ENCODE data around the gene EDNRA.

Gene EDNRA

GRCh38 chr4:147493307-147493706 is 12.4 kb downstream of the EDNRA start:
- DNase-seq (ENCODE audit: low spot score) = no peak
- in situ Hi-C loops (cut with MboI; ENCODE audit: low pct_unique_long_range_greater_than_20kb, low sequenced_read_pairs, unreplicated experiment) = no loop called here
- TF ChIP-seq CTCF (IDR thresholded peaks at IDR 0.05; ENCODE audit: extremely low read depth, insufficient read depth, missing control alignments) = no peak

- no peak for DNase-seq (ENCODE audit: low spot score)
- in situ Hi-C loops (cut with MboI; ENCODE audit: low pct_unique_long_range_greater_than_20kb, low sequenced_read_pairs, unreplicated experiment) = no loop called here
- no peak for TF ChIP-seq CTCF (IDR thresholded peaks at IDR 0.05; ENCODE audit: extremely low read depth, insufficient read depth, missing control alignments)
These were observed 13.4 kb downstream of the EDNRA start for GRCh38 chr4:147494301-147494700.

- TF ChIP-seq CTCF (IDR thresholded peaks at IDR 0.05; ENCODE audit: extremely low read depth, insufficient read depth, missing control alignments) = no peak
- DNase-seq (ENCODE audit: low spot score) = no peak
- in situ Hi-C loops (cut with MboI; ENCODE audit: low pct_unique_long_range_greater_than_20kb, low sequenced_read_pairs, unreplicated experiment) = no loop called here
These were observed 15.6 kb downstream of the EDNRA start for GRCh38 chr4:147496500-147496899.

GRCh38 chr4:147498031-147498660 is 17.2 kb downstream of the EDNRA start:
- TF ChIP-seq CTCF (IDR thresholded peaks at IDR 0.05; ENCODE audit: extremely low read depth, insufficient read depth, missing control alignments) = no peak
- no peak for DNase-seq (ENCODE audit: low spot score)
- in situ Hi-C loops (cut with MboI; ENCODE audit: low pct_unique_long_range_greater_than_20kb, low sequenced_read_pairs, unreplicated experiment) = no loop called here

GRCh38 chr4:147508346-147508745 is 27.4 kb downstream of the EDNRA start:
- TF ChIP-seq CTCF (IDR thresholded peaks at IDR 0.05; ENCODE audit: extremely low read depth, insufficient read depth, missing control alignments) = no peak
- no peak for DNase-seq (ENCODE audit: low spot score)
- in situ Hi-C loops (cut with MboI; ENCODE audit: low pct_unique_long_range_greater_than_20kb, low sequenced_read_pairs, unreplicated experiment) = no loop called here

GRCh38 chr4:147509386-147509785 is 28.5 kb downstream of the EDNRA start:
- no peak for DNase-seq (ENCODE audit: low spot score)
- in situ Hi-C loops (cut with MboI; ENCODE audit: low pct_unique_long_range_greater_than_20kb, low sequenced_read_pairs, unreplicated experiment) = no loop called here
- no peak for TF ChIP-seq CTCF (IDR thresholded peaks at IDR 0.05; ENCODE audit: extremely low read depth, insufficient read depth, missing control alignments)
